NB4 (cell line): ENCODE results near the gene AGA.

Source experiments
- POLR2A ChIP-seq: IDR thresholded peaks from 2 replicates; pipeline ENCODE4 v1.6.1; 2011; ENCODE audit warnings: mild to moderate bottlenecking; ENCODE audit not compliant: insufficient read length; ENCODE audit errors: extremely low read depth
- TF ChIP-seq, protein P1 (sequence below): IDR thresholded peaks from one replicate; pipeline ENCODE4 v1.5.1; 2012; ENCODE audit warnings: low read depth, low read length

DNA sequence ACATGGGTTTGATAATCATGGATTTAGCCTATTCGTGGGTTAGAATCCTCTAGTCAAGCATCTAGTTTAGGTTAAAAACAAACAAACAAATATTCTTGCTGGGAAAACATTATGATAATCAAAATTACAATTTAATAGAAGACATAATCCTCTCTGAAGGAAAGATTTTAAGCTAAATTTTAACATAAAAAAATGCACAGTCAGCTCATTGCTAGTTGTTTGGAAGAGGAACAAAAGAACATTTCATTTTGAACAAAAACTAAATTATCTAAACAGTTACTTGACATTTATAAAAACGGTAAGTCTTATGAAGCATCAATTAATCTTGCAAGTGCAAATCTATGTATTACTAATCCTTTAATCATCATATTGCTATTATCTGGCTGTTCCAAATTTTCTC lies 18.2 kb upstream of the AGA start:
- TF ChIP-seq, protein P1, sequence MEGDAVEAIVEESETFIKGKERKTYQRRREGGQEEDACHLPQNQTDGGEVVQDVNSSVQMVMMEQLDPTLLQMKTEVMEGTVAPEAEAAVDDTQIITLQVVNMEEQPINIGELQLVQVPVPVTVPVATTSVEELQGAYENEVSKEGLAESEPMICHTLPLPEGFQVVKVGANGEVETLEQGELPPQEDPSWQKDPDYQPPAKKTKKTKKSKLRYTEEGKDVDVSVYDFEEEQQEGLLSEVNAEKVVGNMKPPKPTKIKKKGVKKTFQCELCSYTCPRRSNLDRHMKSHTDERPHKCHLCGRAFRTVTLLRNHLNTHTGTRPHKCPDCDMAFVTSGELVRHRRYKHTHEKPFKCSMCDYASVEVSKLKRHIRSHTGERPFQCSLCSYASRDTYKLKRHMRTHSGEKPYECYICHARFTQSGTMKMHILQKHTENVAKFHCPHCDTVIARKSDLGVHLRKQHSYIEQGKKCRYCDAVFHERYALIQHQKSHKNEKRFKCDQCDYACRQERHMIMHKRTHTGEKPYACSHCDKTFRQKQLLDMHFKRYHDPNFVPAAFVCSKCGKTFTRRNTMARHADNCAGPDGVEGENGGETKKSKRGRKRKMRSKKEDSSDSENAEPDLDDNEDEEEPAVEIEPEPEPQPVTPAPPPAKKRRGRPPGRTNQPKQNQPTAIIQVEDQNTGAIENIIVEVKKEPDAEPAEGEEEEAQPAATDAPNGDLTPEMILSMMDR = no peak
- no peak for TF ChIP-seq POLR2A
